Measurements from ENCODE around the gene CALD1. TPM values are rescaled to one million over a fixed set of nuclear protein-coding genes. Genes with fewer than 3 reads are reported as not detected.

Gene CALD1
- total RNA-seq, 4 donors from 2014 or later: 162 to 401 (median 226) TPM

GRCh38 chr7:134739362-134739761 lies 40.1 kb upstream of the CALD1 start:
- intact Hi-C loops (cut with DNase I; ENCODE audit: low total_unique reads): no loop called here
- TF ChIP-seq POLR2A (IDR thresholded peaks at IDR 0.05) (no peak), CTCF (IDR thresholded peaks at IDR 0.05) (no peak), EP300 (IDR thresholded peaks at IDR 0.05; ENCODE audit: low read depth) (no peak), POLR2AphosphoS5 (IDR thresholded peaks at IDR 0.05) (no peak)
- peaks cover 0 to 7% (median 7%) of the 10 kb centered on the region in 4 donors for H3K4me1 ChIP-seq
- no peaks in the 10 kb centered on the region for H3K27me3 ChIP-seq
- no peaks in the 10 kb centered on the region for H3K36me3 ChIP-seq
- in situ Hi-C loops (cut with MboI; ENCODE audit: low pct_ligation_motif_present in 1 of 4, low pct_unique_long_range_greater_than_20kb in 1 of 4, low sequenced_read_pairs in 3 of 4): no loop called here
- H3K4me3 ChIP-seq: no peak overlapping the region
- DNase-seq: no peak
- 58 to 69% methylated on average over 2 to 3 of the region's 3 CpGs for WGBS, 2 donors (ENCODE audit: low coverage in 1 of 2)
- H3K9me3 ChIP-seq: no peaks in the 10 kb centered on the region
- no peak overlapping the region for H3K27ac ChIP-seq

- Histone ChIP-seq H3K9me3 (no peaks in the 10 kb centered on the region), H3K4me3 (no peak overlapping the region), H3K4me1 (peaks cover 0 to 7% (median 7%) of the 10 kb centered on the region in 4 donors), H3K27me3 (no peaks in the 10 kb centered on the region), H3K36me3 (no peaks in the 10 kb centered on the region), H3K27ac (no peak overlapping the region)
- no peak for TF ChIP-seq POLR2A (IDR thresholded peaks at IDR 0.05)
- TF ChIP-seq CTCF (IDR thresholded peaks at IDR 0.05): no peak
- TF ChIP-seq POLR2AphosphoS5 (IDR thresholded peaks at IDR 0.05): no peak
- no peak for TF ChIP-seq EP300 (IDR thresholded peaks at IDR 0.05; ENCODE audit: low read depth)
- intact Hi-C loops (cut with DNase I; ENCODE audit: low total_unique reads): loop anchor here (10.0 kb wide), 1 partner anchor 46 kb away; no protein-coding TSS in a partner anchor
- in situ Hi-C loops (cut with MboI; ENCODE audit: low pct_ligation_motif_present in 1 of 4, low pct_unique_long_range_greater_than_20kb in 1 of 4, low sequenced_read_pairs in 3 of 4): no loop called here
- DNase-seq: no peak
- 0 to 55% methylated on average over 1 to 4 of the region's 4 CpGs for WGBS, 2 donors (ENCODE audit: low coverage in 1 of 2)
Observed at GRCh38 chr7:134740376-134740775, 39.1 kb upstream of the CALD1 start.

GRCh38 chr7:134741907-134742635 lies 37.4 kb upstream of the CALD1 start:
- in situ Hi-C loops (cut with MboI; ENCODE audit: low pct_ligation_motif_present in 1 of 4, low pct_unique_long_range_greater_than_20kb in 1 of 4, low sequenced_read_pairs in 3 of 4): no loop called here
- Histone ChIP-seq H3K27me3 (no peaks in the 10 kb centered on the region), H3K4me1 (peaks cover 0 to 7% (median 7%) of the 10 kb centered on the region in 4 donors), H3K4me3 (no peak overlapping the region), H3K27ac (peak overlapping the region; percentile 67 to 76 (median 68)), H3K36me3 (no peaks in the 10 kb centered on the region), H3K9me3 (no peaks in the 10 kb centered on the region)
- TF ChIP-seq CTCF (IDR thresholded peaks at IDR 0.05) (no peak), EP300 (IDR thresholded peaks at IDR 0.05; ENCODE audit: low read depth) (no peak)
- DNase-seq: no peak
- 33 to 50% methylated on average over 3 of the region's 3 CpGs for WGBS, 2 donors (ENCODE audit: low coverage in 1 of 2)
- intact Hi-C loops (cut with DNase I; ENCODE audit: low total_unique reads): loop anchor here (10.0 kb wide), 1 partner anchor 47 kb away; no protein-coding TSS in a partner anchor

GRCh38 chr7:134742688-134743350 lies 36.6 kb upstream of the CALD1 start:
- Histone ChIP-seq H3K27ac (peak overlapping the region; percentile 67 to 76 (median 68)), H3K9me3 (no peaks in the 10 kb centered on the region), H3K36me3 (no peaks in the 10 kb centered on the region), H3K4me1 (peaks cover 0 to 7% (median 7%) of the 10 kb centered on the region in 4 donors), H3K27me3 (no peaks in the 10 kb centered on the region), H3K4me3 (no peak overlapping the region)
- intact Hi-C loops (cut with DNase I; ENCODE audit: low total_unique reads): loop anchor here (10.0 kb wide), 1 partner anchor 48 kb away; no protein-coding TSS in a partner anchor
- WGBS, 2 donors (ENCODE audit: low coverage in 1 of 2): 40 to 42% methylated on average over 2 of the region's 2 CpGs
- in situ Hi-C loops (cut with MboI; ENCODE audit: low pct_ligation_motif_present in 1 of 4, low pct_unique_long_range_greater_than_20kb in 1 of 4, low sequenced_read_pairs in 3 of 4): no loop called here
- peak; percentile 35 for DNase-seq
- no peak for TF ChIP-seq CTCF (IDR thresholded peaks at IDR 0.05)
- no peak for TF ChIP-seq EP300 (IDR thresholded peaks at IDR 0.05; ENCODE audit: low read depth)
- TF ChIP-seq POLR2A (IDR thresholded peaks at IDR 0.05): no peak
- TF ChIP-seq POLR2AphosphoS5 (IDR thresholded peaks at IDR 0.05): peak in 2 of 3 donors; percentile 21 to 37
